Stimulated activated CD4-positive, alpha-beta T cell treated with anti-CD3 and anti-CD28 coated beads, Interleukin-1b, Interleukin-23, amount 100 ng/mL, for 48 hours (primary cell): ENCODE results near the gene DPEP3.
"Not testable (repeated sequence)": the region's sequence is repeated elsewhere in the genome, so short reads cannot be mapped to it uniquely, and the experiment has no call there.

ENCODE experiments used
- DNase-seq: peaks from one replicate; pipeline ENCODE4 v3.0.0-alpha.2; 2020

Gene DPEP3, protein sequence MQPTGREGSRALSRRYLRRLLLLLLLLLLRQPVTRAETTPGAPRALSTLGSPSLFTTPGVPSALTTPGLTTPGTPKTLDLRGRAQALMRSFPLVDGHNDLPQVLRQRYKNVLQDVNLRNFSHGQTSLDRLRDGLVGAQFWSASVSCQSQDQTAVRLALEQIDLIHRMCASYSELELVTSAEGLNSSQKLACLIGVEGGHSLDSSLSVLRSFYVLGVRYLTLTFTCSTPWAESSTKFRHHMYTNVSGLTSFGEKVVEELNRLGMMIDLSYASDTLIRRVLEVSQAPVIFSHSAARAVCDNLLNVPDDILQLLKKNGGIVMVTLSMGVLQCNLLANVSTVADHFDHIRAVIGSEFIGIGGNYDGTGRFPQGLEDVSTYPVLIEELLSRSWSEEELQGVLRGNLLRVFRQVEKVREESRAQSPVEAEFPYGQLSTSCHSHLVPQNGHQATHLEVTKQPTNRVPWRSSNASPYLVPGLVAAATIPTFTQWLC

DNA sequence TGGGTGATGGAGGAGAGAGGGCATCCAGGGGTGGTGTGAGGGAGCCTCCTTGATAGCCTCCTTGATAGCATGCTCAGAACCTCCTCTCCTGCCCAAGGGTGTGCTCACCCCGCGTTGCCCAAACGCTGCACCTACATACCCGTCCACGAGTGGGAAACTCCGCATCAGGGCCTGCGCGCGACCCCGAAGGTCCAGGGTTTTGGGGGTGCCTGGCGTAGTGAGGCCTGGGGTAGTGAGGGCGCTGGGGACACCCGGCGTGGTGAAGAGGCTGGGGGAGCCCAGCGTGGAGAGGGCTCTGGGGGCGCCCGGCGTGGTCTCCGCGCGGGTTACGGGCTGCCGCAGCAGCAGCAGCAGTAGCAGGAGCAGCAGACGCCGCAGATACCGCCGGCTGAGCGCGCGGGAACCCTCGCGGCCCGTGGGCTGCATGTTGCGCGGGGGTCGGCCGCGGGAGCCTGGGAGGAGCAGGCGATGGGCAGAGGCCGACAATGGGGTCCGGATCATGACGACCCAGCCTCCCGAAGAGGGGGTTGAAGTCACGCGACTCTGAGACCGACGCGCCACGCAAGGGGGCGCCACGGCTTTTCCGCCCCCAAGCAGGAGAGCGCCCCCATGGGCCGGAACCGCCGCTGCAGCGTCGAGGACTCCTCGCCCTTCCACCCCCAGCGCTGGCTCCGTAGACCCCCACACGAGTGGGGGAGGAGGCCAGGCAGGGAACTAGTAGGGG is at the start of gene DPEP3:
TSS of gene DPEP3 (minus strand) at position 545 of the 724 bp plus-strand sequence. CDS start at position 426, 119 bp downstream.
- DNase-seq = no peak

- DNase-seq = no peak
These were observed 48.7 kb upstream of the DPEP3 start for GRCh38 chr16:68028996-68029395.

DNA sequence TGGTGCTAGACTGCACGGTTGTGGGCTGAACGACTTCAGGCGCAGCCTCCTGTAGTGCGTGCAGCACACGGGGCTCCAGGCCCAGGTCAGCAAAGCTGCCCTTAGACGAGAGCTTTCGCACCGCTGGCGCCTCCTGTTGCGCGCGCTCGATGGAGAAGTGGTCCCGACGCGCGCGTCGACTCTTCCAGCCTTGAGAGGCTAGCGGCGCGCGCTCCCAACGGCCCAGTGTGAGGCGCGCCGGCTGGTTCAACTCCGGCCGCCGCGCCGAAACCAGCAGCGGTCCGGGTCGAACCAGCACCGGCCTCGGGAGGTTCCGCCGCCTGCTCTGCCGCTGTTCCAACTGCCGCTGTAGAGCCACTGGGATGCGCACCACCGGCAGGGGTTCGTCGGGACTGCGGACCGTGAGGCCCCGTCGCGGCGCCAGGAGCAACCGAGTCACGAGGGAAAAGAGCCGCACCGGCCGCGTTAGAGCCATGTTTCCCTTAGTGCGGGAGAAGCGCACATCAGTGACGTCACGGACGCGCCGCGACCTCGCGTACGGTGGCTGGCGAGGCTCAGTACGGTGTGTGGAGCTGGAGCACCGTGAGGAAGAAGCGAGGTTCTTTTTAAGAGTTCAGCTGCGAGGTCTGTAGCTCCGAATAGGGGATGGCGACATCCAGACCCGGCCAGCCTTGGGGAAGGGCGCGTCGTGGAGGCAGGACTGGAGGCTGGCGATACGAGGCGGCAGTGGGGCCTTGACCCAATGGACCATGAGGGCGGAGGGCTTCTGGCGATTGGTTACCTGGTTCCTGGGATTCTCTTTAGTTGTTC is 42.6 kb upstream of the DPEP3 start, which contains the start of the genes DDX28 and DUS2:
TSS of gene DDX28 (minus strand) at position 505 of the 810 bp plus-strand sequence. CDS start at position 475, 30 bp downstream.
TSS of gene DUS2 (plus strand) at position 557 of the 810 bp plus-strand sequence. CDS start 14,740 bp downstream, outside the sequence.
- DNase-seq = peak; percentile 93

- DNase-seq = no peak
These were observed 42.0 kb upstream of the DPEP3 start for GRCh38 chr16:68022278-68022727.

DNA sequence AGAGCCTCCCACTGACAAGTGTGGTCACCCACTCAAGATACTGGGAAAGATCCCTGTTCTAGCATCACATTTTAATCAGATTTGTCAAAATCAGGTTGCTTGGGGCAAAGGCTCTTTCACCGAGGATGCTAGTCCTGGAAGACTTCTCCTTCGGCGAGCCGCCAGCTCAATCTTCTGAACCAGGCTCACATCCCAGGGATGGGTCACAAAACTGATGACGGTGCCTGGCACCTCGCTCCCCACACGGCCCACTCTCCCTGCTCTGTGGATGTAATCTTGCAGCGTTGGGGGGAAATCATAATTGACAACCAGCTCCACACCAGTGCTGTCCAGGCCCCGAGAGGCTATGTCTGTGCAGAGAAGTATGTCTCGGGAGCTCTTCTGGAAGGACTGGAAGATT is 41.2 kb upstream of the DPEP3 start:
- no peak for DNase-seq

DNA sequence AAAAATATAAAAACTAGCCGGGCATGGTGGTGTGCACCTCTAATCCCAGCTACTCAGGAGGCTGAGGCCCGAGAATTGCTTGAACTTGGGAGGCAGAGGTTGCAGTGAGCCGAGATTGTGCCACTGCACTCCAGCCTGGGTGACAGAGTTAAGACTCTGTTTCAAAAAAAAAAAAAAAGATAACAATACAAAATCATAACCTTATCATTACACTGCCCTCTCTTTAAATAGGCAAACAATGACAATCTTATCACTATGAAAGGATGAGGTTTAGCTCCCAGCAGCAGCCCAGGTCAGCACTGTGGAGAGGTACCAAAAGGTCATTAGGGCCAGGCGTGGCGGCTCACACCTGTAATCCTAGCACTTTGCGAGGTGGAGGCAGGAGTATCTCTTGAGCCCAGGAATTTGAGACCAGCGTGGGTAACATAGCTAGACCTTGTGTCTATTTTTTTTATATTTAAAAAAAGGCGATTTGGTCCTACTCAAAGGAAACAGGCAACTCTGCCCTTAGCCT is 38.9 kb upstream of the DPEP3 start:
- DNase-seq = no peak

DNA sequence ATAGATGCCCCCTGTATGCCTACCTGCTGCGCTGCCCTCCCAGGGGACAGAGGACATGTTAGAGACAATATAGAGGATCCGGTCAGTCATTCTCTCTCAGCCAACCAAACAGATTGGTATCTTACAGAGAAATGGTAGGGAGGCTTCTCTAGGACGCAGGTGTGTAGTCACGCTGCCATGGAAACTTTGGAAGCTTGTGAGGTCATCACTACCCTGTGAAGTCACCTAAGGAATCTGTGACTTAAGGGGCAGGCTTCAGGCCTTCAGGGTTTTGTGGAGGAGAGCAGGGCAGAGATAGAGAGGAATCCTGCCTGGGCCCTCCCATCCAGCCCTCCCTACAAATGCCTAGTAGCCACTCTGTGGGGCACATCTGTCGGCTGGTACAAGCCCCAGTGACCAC is 35.4 kb upstream of the DPEP3 start, which contains the start of gene DPEP2NB:
TSS of gene DPEP2NB (minus strand) at position 231 of the 400 bp plus-strand sequence. CDS start at position 90, 141 bp downstream.
- DNase-seq = no peak

- no peak for DNase-seq
These were observed 33.1 kb upstream of the DPEP3 start for GRCh38 chr16:68013440-68013839.

DNA sequence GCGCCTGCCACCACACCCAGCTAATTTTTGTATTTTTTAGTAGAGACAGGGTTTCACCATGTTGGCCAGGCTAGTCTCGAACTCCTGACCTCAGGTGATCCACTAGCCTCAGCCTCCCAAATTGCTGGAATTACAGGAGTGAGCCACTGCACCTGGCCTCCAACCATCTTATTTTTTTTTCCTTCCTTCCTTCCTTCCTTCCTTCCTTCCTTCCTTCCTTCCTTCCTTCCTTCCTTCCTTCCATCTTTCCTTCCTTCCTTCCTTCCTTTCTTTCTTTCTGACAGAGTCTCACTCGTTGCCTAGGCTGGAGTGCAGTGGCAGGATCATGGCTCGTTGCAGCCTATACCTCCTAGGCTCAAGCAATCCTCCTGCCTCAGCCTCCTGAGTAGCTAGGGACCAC is 29.6 kb upstream of the DPEP3 start:
- DNase-seq = not testable (repeated sequence)

GRCh38 chr16:68009157-68009735 is 28.9 kb upstream of the DPEP3 start:
- no peak for DNase-seq

DNA sequence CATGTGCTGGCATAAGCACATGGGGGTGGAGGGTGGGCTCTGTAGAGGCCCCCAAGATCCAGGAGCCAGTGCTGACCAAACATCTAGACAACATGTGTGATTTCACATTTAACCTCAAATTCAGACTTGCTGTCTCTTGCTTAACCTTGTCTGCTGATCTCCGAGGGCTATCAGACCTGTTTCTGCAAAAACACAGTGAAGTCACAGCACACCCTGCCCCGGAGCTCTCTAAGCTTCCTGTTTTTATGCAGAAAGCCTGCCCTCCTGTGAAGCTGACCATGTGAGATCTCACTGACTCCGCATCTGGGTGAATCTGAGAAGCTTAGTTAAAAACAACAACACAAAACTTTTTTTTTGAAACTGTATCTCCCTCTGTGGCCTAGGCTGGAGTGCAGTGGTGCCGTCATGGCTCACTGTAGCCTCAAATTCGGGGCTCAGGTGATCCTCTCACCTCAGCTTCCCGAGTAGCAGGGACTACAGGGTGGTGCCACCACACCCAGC is 25.5 kb upstream of the DPEP3 start:
- no peak for DNase-seq

DNA sequence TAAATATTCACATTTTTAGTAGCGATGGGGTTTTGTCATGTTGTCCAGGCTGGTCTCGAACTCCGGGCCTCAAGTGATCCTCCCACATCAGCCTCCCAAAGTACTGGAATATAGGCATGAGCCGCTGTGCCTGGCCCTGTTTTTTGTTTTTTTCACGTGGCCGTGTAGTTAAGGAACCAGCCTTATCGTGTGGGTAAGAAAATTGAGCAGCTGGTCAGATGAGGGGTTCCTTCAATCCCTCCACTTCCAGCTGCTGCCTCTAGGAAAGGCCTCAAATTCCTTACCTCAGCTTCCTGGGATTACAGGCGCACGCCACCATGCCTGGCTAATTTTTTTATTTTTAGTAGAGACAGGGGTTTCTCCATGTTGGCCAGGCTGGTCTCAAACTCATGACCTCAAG is 24.9 kb upstream of the DPEP3 start:
- DNase-seq = no peak

DNA sequence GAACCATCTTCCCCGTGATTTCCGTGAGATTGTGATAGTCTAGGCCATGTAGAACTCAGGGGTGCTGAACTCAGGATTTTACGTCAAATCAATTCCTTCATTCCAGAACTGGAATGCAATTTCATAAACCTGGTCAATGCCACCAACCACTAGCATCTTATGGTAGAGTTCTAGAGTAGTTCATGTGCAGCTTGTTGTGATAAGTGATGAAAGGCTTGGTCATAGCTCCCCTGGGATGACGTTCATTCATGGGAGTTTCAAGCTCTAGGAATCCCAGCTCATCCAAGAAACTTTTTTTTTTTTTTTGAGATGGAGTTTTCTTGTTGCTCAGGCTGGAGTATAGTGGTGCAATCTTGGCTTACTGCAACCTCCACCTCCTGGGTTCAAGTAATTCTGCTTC is 22.7 kb upstream of the DPEP3 start:
- DNase-seq = no peak

DNA sequence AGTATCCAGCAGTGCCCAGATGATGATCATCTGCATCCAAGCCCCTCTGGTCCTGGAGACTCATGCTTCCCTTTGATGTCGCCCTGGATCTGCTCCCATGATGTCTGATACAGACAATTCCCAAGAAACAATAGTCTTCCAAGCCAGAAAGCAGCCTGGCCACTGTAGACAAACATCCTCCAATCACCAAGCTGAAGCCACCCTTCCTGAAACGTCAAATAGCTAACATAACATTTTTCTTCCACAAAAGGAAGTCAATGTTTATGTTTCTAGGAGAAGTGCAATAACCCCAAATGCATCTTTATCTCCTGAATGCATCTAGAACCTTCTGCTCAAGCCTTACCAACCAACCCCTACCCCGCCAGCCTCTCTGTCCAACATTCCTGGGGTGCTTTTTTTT is 20.2 kb upstream of the DPEP3 start:
- no peak for DNase-seq

DNA sequence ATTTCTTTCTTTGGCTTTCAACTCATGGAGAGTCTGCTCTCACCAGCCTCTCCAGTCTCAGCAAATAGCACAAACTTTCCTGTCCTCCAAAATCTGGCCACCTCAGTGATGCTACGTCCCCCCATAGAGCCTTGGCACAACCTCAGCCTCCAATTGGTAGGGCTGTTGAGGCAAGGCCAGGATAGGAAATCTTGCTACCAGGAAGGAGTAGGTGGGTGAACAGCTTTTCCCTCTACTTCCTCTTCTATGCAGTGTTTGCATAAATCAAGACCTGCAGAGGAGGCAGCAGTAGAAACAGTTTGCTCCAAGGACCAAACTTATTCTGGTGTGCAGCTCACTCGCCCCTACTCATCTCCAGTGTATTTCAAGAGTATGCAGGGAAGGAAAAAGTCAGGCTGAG is 19.7 kb upstream of the DPEP3 start:
- no peak for DNase-seq

DNA sequence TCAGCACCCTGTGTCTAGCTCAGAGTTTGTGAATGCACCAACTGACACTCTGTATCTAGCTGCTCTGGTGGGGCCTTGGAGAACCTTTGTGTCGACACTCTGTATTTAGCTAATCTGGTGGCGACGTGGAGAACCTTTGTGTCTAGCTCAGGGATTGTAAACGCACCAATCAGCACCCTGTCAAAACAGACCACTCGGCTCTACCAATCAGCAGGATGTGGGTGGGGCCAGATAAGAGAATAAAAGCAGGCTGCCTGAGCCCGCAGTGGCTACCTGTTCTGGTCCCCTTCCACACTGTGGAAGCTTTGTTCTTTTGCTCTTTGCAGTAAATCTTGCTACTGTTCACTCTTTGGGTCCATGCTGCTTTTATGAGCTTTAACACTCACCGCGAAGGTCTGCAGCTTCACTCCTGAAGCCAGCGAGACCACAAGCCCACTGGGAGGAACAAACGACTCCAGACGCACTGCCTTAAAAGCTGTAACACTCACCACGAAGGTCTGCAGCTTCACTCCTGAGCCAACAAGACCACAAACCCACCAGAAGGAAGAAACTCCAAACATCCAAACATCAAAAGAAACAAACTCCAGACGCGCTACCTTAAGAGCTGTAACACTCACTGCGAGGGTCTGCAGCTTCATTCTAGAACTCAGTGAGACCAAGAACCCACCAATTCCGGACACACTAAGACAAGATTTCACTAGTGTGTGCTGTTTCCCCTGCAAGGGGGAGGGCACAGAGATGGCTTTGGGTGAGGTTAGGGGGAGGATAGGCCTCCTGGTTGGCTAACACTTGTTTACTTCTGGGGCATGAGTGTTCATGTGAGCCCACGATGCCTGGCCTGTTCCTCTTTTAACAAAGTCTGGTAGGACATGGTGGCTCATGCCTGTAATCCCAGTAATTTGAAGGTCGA is 18.7 kb upstream of the DPEP3 start, which contains the start of gene DPEP2:
TSS of gene DPEP2 (minus strand) at position 706 of the 910 bp plus-strand sequence. CDS start 6,272 bp downstream, outside the sequence.
- peak; percentile 59 for DNase-seq

DNA sequence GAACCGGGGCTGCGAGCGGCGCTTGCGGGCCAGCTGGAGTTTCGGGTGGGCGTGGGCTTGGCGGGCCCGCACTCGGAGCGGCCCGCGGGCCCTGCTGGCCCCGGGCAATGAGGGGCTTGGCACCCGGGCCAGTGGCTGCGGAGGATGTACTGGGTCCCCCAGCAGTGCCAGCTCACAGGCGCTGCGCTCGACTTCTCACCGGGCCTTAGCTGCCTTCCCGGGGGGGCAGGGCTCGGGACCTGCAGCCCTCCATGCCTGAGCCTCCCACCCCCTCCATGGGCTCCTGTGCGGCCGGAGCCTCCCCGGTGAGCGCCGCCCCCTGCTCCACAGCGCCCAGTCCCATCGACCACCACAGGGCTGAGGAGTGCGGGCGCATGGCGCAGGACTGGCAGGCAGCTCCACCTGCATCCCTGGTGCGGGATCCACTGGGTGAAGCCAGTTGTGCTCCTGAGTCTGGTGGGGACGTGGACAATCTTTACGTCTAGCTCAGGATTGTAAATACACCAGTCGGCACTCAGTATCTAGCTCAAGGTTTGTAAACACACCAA is 18.0 kb upstream of the DPEP3 start:
- DNase-seq = not testable (repeated sequence)

- no peak for DNase-seq
These were observed 16.4 kb upstream of the DPEP3 start for GRCh38 chr16:67996666-67997065.

DNA sequence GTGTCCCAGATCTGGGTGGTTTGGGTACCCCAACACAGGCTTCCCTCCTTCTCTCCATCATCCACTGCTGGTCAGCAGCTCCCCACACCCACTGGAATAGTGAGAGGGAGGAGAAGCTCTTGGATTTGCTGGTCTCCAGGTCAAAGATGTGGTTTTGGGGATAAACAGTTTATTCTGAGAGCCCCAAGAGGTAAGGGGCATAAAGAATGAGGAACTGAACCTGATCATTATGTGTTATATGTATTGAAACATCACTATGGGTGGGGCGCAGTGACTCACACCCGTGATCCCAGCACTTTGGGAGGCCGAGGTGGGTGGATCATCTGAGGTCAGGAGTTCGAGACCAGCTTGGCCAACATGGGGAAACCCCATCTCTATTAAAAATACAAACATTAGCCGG is 15.1 kb upstream of the DPEP3 start:
- peak; percentile 31 for DNase-seq

GRCh38 chr16:67994040-67994408 is 13.7 kb upstream of the DPEP3 start:
- DNase-seq = not testable (repeated sequence)
